ENCODE results near the gene KRTAP10-4.

KRTAP10-4 gene

GRCh38 chr21:44618909-44619308 lies 45.4 kb downstream of the KRTAP10-4 start:
- FAIRE-seq, result no peak

GRCh38 chr21:44619886-44620285 lies 46.4 kb downstream of the KRTAP10-4 start:
- FAIRE-seq, result no peak

- no peak for FAIRE-seq
Observed at GRCh38 chr21:44623575-44623974, 50.0 kb downstream of the KRTAP10-4 start.
